Hepatocyte (in vitro differentiated cells): ENCODE data around the gene TRIM69.

ENCODE experiments used
- CTCF ChIP-seq: fragments of 200-600 bp; sonication (generic); IDR thresholded peaks from 2 replicates; pipeline ENCODE4 v1.5.1; 2016; ENCODE audit warnings: antibody characterized with exemption, mild to moderate bottlenecking; ENCODE audit not compliant: poor library complexity
- EZH2 ChIP-seq: fragments of 200-600 bp; sonication (generic); IDR thresholded peaks from 2 replicates; pipeline ENCODE4 v1.6.1; 2016; ENCODE audit warnings: antibody characterized with exemption, mild to moderate bottlenecking, borderline replicate concordance

- no peak for TF ChIP-seq EZH2
- no peak for TF ChIP-seq CTCF
Measured at GRCh38 chr15:44788748-44789147, 52.4 kb downstream of the TRIM69 start.
